LNCAP (cell line): ENCODE data around the gene KCNN3.
A peak's percentile ranks its signal among the peaks of the same experiment; 100 is the strongest.

Experiments used
- TF ChIP-seq, protein P1 (sequence below): fragments of 450-650 bp; IDR thresholded peaks from 2 replicates; pipeline ENCODE4 v1.5.1; 2017; ENCODE audit warnings: mild to moderate bottlenecking

The KCNN3 gene

DNA sequence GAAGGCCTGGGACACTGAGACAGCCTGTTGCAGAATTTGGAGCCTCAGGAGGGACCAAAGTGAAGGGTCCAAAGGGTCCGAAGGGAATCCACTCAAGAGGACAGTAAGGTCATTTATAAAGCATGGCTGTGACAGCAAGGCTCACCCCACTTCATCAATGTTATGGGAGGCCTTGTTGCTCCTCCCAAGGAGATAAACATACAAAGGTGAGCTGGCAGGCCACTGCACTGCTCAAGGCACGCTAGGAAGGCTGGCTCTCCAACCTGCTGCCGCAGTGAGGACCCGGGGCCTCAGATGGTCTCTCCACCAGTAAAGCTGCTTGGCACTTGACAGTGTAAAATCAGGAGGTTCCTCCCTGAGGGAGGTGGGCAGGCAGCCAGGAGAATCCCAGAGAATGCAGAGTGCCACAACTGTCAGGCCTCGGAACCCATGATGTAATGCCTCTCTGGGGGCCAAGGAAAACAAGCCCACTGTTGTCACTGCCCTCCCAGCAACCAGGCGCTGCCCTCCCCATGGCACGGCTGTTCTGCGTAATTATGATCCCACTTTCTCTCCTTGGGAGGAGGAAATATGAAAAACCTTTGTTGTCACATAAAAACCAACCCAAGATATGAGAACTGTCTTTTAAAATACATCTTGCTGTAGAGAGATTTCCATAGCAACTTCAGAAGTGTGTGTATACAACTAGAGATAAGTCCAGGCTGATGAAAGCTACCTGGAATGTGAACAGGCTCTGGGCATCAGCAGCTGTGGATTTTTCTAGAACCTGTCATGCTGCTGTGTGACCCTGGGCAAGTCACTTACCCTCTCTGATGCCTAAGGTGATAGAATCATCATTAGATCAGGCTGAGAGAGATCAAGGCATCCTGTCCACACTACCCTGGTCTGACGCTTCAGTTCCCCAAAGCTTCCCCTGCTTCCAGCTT lies 102.5 kb downstream of the KCNN3 start:
- TF ChIP-seq, protein P1, sequence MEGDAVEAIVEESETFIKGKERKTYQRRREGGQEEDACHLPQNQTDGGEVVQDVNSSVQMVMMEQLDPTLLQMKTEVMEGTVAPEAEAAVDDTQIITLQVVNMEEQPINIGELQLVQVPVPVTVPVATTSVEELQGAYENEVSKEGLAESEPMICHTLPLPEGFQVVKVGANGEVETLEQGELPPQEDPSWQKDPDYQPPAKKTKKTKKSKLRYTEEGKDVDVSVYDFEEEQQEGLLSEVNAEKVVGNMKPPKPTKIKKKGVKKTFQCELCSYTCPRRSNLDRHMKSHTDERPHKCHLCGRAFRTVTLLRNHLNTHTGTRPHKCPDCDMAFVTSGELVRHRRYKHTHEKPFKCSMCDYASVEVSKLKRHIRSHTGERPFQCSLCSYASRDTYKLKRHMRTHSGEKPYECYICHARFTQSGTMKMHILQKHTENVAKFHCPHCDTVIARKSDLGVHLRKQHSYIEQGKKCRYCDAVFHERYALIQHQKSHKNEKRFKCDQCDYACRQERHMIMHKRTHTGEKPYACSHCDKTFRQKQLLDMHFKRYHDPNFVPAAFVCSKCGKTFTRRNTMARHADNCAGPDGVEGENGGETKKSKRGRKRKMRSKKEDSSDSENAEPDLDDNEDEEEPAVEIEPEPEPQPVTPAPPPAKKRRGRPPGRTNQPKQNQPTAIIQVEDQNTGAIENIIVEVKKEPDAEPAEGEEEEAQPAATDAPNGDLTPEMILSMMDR = no peak

DNA sequence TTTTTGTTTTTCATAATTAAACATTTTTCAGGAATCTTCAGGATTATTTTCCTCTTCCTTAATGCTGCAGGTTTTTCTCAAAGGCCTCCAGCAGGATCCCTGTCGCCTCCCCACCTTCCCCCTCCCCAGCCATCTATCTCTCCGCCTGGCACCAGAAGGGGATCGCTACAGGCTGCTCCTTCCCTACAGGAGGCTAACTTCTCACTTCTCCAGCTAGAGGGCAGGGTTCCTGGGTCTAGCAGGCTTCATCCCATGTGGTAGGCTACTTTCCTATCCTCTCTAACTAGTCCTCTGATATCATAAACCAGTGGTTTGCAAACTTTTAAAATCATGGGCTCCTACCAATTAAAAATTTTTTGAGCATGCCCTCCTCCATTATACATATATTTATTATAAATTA lies 104.1 kb downstream of the KCNN3 start:
- TF ChIP-seq, protein P1 = no peak; the same call in 1 of the 2 replicates

DNA sequence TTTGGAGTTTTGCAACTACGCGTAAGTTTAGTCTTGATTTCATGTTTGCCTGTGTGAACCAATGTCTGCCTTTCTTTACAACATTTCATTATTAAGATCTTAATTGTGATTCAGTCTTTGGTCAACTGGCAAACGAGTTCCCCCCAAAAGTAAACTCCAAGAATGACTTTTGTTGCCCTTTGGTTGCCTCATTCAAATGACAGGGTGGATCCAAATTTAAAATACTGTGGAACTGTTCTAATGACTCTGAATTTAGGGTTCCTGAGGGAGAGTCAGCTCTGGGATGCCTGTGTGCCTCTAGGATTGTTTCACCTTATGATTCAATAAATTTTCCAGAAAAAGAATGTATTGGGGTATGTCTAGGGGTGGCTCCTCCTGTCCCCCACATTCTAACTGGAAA lies 105.3 kb downstream of the KCNN3 start:
- TF ChIP-seq, protein P1 = no peak

DNA sequence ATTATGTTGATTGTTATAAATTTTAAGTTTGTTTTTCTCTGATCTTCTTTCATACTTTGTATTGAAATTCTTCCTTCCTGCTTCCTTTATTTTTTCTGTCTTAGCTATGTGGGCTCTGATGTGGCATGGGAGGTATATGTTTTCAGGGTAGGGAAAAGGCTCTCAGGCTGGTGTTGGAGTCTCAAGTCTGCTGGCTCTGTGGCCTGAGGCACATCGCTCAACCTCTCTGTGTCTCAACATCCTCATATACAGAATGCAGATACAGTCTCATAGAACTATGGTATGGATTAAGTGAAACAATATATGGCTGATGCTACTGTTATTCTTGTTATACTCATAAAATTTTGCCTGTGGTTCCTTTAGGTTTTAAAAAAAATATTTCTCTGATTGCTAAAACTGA lies 105.9 kb downstream of the KCNN3 start:
- TF ChIP-seq, protein P1 = no peak

DNA sequence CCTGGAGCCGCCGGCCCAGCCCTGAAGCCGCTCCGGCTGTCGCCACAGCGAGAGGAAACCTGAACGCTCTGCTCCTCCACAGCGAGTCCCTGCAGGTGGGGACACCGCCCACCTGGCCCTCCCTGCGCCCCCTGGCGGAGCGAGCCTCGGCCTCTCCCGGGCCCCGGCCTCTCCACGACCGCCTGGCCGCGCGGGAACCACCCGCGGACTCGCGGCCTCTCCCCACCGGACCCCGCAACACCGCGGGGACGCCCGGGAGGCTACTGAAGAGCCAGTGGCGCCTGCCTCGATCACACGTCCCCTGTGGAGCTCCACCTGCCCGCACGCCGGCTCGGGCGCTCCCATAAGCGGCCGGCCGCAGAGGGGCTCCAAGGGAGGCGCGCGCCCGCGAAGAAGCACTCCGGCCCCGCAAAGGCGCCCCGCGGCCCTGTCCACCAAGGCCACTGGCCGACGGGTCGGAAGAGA lies 109.6 kb downstream of the KCNN3 start:
- TF ChIP-seq, protein P1 = peak; percentile 83

DNA sequence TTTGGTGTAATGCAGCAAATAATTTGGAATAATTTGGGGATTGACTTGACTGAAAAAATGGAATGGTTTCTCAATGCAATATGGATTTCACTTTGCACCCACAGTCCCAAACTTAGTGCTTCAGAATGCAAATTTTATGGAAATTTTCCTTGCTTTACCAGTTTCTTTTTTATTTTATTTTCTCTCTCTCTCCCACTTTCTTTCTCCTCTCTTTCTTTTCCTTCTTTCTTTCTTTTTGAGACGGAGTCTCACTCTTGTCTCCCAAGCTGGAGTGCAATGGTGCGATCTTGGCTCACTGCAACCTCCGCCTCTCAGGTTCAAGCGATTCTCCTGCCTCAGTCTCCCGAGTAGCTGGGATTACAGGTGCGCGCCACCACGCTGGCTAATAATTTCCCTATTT lies 110.3 kb downstream of the KCNN3 start:
- TF ChIP-seq, protein P1 = no peak

DNA sequence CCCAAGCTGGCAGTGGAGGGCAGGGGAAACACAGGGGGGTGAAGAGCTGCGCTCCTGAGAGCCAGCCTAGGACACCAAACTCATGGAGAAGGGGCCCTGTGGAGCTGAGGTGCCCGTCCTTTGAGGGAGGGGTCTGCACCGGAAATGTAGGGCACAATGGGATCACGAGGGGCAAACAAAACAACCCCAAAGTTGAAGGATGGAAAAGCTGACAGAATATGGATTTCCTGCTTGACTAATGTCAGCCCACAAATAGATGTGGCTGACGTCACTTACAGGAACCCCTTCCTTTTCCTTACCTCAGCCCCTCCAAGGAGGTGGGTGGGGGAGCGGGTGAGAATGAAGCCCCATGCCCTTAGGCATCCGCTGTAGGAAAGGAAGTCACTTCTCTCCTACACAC lies 110.9 kb downstream of the KCNN3 start:
- TF ChIP-seq, protein P1 = no peak
